ENCODE results near the gene PPP2R3C.

DNA sequence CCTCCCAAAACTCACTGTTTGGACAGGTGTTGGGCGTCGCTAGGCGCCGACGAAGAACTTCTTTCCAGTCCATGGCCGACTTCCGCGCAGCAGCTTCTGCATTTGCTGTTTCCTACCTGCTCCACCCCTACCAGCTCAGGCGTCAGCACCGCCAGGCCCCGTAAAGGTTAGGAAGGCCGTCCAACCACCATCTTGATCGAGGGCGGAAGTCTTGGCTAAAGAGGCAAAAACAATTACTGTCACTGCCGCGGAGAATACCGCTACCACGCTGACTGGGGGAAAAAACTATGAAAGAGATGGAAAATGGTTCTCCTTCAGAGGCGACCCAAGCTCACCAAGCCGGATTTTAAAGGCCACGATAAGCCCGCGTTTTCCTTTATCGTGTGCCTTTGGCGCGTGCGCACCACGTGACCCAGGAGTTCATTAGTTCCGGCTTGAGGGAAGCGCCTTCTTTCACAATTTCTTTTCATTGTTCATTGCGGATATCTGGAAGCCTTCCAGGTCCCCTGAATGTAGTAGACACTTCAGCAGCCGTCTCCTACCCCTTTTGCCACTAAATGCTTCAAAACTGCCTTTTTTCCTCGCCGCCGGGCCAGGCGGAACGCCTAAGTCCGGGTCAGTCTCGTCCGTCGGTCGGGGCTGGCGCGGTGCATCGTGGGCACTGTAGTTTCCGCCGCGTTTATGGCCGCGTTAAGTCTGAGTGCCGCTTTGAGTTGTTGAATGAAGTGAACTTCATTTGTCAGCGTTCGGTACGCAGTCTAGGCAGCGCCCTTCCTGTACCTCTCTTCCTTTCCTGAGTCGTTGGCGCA is at the start of gene PPP2R3C, which contains the start of gene PRORP:
- TF ChIP-seq, protein P1, sequence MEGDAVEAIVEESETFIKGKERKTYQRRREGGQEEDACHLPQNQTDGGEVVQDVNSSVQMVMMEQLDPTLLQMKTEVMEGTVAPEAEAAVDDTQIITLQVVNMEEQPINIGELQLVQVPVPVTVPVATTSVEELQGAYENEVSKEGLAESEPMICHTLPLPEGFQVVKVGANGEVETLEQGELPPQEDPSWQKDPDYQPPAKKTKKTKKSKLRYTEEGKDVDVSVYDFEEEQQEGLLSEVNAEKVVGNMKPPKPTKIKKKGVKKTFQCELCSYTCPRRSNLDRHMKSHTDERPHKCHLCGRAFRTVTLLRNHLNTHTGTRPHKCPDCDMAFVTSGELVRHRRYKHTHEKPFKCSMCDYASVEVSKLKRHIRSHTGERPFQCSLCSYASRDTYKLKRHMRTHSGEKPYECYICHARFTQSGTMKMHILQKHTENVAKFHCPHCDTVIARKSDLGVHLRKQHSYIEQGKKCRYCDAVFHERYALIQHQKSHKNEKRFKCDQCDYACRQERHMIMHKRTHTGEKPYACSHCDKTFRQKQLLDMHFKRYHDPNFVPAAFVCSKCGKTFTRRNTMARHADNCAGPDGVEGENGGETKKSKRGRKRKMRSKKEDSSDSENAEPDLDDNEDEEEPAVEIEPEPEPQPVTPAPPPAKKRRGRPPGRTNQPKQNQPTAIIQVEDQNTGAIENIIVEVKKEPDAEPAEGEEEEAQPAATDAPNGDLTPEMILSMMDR (IDR thresholded peaks at IDR 0.05; ENCODE audit: low read depth, low read length, missing input control), result no peak
- TF ChIP-seq, protein P2, sequence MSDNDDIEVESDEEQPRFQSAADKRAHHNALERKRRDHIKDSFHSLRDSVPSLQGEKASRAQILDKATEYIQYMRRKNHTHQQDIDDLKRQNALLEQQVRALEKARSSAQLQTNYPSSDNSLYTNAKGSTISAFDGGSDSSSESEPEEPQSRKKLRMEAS (IDR thresholded peaks at IDR 0.05), result peak; percentile 89
- TF ChIP-seq, protein P3, sequence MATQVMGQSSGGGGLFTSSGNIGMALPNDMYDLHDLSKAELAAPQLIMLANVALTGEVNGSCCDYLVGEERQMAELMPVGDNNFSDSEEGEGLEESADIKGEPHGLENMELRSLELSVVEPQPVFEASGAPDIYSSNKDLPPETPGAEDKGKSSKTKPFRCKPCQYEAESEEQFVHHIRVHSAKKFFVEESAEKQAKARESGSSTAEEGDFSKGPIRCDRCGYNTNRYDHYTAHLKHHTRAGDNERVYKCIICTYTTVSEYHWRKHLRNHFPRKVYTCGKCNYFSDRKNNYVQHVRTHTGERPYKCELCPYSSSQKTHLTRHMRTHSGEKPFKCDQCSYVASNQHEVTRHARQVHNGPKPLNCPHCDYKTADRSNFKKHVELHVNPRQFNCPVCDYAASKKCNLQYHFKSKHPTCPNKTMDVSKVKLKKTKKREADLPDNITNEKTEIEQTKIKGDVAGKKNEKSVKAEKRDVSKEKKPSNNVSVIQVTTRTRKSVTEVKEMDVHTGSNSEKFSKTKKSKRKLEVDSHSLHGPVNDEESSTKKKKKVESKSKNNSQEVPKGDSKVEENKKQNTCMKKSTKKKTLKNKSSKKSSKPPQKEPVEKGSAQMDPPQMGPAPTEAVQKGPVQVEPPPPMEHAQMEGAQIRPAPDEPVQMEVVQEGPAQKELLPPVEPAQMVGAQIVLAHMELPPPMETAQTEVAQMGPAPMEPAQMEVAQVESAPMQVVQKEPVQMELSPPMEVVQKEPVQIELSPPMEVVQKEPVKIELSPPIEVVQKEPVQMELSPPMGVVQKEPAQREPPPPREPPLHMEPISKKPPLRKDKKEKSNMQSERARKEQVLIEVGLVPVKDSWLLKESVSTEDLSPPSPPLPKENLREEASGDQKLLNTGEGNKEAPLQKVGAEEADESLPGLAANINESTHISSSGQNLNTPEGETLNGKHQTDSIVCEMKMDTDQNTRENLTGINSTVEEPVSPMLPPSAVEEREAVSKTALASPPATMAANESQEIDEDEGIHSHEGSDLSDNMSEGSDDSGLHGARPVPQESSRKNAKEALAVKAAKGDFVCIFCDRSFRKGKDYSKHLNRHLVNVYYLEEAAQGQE (IDR thresholded peaks at IDR 0.05), result peak; percentile 14
